ENCODE results near the gene IL3RA.
"Not testable (repeated sequence)": the region's sequence is repeated elsewhere in the genome, so short reads cannot be mapped to it uniquely, and the experiment has no call there.

GRCh38 chrX:1426321-1426720, 89.7 kb downstream of the IL3RA start:
- not testable (repeated sequence) for TF ChIP-seq CTCF (IDR thresholded peaks at IDR 0.05; ENCODE audit: low read depth, low read length, missing input control); TAF1 (conservative IDR thresholded peaks at IDR 0.05); MAX (IDR thresholded peaks at IDR 0.05); YY1 (IDR thresholded peaks at IDR 0.05); FOXA1 (IDR thresholded peaks at IDR 0.05); ATF3 (IDR thresholded peaks at IDR 0.05); GABPA (IDR thresholded peaks at IDR 0.05 in 1 of 2, conservative IDR thresholded peaks at IDR 0.05 in 1 of 2); RAD21 (IDR thresholded peaks at IDR 0.05); SP1 (IDR thresholded peaks at IDR 0.05); HNF4G (IDR thresholded peaks at IDR 0.05); EGR1 (IDR thresholded peaks at IDR 0.05; ENCODE audit: low read depth in 2 of 2); JUND (IDR thresholded peaks at IDR 0.05)
- TF ChIP-seq, protein P1, sequence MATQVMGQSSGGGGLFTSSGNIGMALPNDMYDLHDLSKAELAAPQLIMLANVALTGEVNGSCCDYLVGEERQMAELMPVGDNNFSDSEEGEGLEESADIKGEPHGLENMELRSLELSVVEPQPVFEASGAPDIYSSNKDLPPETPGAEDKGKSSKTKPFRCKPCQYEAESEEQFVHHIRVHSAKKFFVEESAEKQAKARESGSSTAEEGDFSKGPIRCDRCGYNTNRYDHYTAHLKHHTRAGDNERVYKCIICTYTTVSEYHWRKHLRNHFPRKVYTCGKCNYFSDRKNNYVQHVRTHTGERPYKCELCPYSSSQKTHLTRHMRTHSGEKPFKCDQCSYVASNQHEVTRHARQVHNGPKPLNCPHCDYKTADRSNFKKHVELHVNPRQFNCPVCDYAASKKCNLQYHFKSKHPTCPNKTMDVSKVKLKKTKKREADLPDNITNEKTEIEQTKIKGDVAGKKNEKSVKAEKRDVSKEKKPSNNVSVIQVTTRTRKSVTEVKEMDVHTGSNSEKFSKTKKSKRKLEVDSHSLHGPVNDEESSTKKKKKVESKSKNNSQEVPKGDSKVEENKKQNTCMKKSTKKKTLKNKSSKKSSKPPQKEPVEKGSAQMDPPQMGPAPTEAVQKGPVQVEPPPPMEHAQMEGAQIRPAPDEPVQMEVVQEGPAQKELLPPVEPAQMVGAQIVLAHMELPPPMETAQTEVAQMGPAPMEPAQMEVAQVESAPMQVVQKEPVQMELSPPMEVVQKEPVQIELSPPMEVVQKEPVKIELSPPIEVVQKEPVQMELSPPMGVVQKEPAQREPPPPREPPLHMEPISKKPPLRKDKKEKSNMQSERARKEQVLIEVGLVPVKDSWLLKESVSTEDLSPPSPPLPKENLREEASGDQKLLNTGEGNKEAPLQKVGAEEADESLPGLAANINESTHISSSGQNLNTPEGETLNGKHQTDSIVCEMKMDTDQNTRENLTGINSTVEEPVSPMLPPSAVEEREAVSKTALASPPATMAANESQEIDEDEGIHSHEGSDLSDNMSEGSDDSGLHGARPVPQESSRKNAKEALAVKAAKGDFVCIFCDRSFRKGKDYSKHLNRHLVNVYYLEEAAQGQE (IDR thresholded peaks at IDR 0.05): not testable (repeated sequence)
